SK-N-SH (cell line): ENCODE measurements around the gene INPP5K. TPM values are rescaled to one million over a fixed set of nuclear protein-coding genes. Genes with fewer than 3 reads are reported as not detected.

ENCODE experiments used
- CTCF ChIA-PET: fragments of 300-600, 350-600 bp; formaldehyde crosslinking; extraction: SDS; loops from one replicate; lab custom pipeline; 2021; lab: Yijun Ruan, JAX
- POLR2A ChIA-PET: fragments of 350-600 bp; sonication (Branson Sonifier 250); formaldehyde crosslinking; extraction: SDS; loops from one replicate; lab custom pipeline; 2020; ENCODE audit warnings: antibody characterized with exemption, inconsistent platforms; lab: Yijun Ruan, JAX
- DNase-seq: peaks from one replicate; pipeline ENCODE4 v3.0.0; 2012
- H2AFZ ChIP-seq: fragments of 200-600 bp; sonication (generic); 2 replicates; pipeline ENCODE4 v1.8.1; 2016; ENCODE audit warnings: antibody characterized with exemption, mild to moderate bottlenecking, low read depth
- H3F3A ChIP-seq: fragments of 200-600 bp; sonication (generic); replicated peaks from 2 replicates; pipeline ENCODE3; 2016; ENCODE audit warnings: antibody characterized with exemption, mild to moderate bottlenecking; ENCODE audit not compliant: insufficient read depth
- H3K27ac ChIP-seq, 2 experiments: fragments of 200-500 bp in 1 of 2; fragments of 200-600 bp in 1 of 2; sonication (Bioruptor generic) in 1 of 2; sonication (generic), shearing (Covaris generic) in 1 of 2; 2 replicates each; pipeline versions ENCODE4 v1.5.1 to v1.6.1; 2014 to 2016; ENCODE audit warnings: low read depth in 2 of 2, inconsistent platforms in 1 of 2, low read length in 1 of 2, mild to moderate bottlenecking in 1 of 2, mixed read lengths in 1 of 2
- H3K27me3 ChIP-seq: fragments of 200-600 bp; sonication (generic), shearing (Covaris generic); 2 replicates; pipeline ENCODE4 v1.6.1; 2016; ENCODE audit warnings: mixed run types; ENCODE audit not compliant: insufficient read depth
- H3K36me3 ChIP-seq, 2 experiments: fragments of 200-500 bp in 1 of 2; fragments of 200-600 bp in 1 of 2; sonication (Bioruptor generic) in 1 of 2; sonication (generic) in 1 of 2; replicated peaks in 1 of 2; 2 replicates each; pipeline versions ENCODE3 to v1.5.1; 2014 to 2016; ENCODE audit warnings: low read length in 1 of 2, mild to moderate bottlenecking in 1 of 2; ENCODE audit not compliant: insufficient read depth in 2 of 2, control insufficient read depth in 1 of 2
- H3K4me1 ChIP-seq, 2 experiments: fragments of 200-500 bp in 1 of 2; fragments of 200-600 bp in 1 of 2; sonication (Bioruptor generic) in 1 of 2; sonication (generic), shearing (Covaris generic) in 1 of 2; 2 replicates each; pipeline versions ENCODE4 v1.5.1 to v1.6.1; 2014 to 2016; ENCODE audit warnings: low read depth in 1 of 2, low read length in 1 of 2, mixed run types in 1 of 2; ENCODE audit not compliant: insufficient read depth in 2 of 2, control insufficient read depth in 1 of 2
- H3K4me2 ChIP-seq: fragments of 200-600 bp; sonication (generic), shearing (Covaris generic); 2 replicates; pipeline ENCODE4 v1.6.1; 2017; ENCODE audit warnings: mixed run types
- H3K4me3 ChIP-seq, 2 experiments: fragments of 200-500 bp in 1 of 2; fragments of 200-600 bp in 1 of 2; sonication (Bioruptor generic) in 1 of 2; sonication (generic), shearing (Covaris generic) in 1 of 2; 2 replicates each; pipeline versions ENCODE4 v1.5.1 to v1.8.1; 2014 to 2016; ENCODE audit warnings: low read depth in 2 of 2, inconsistent platforms in 1 of 2, low read length in 1 of 2, mild to moderate bottlenecking in 1 of 2, mixed read lengths in 1 of 2, moderate library complexity in 1 of 2
- H3K79me2 ChIP-seq: fragments of 200-600 bp; sonication (generic); 2 replicates; pipeline ENCODE4 v1.8.1; 2017; ENCODE audit warnings: mild to moderate bottlenecking; ENCODE audit not compliant: insufficient read depth
- H3K9ac ChIP-seq: fragments of 200-600 bp; sonication (generic); 2 replicates; pipeline ENCODE4 v1.6.1; 2017; ENCODE audit warnings: mixed run types
- H3K9me2 ChIP-seq: fragments of 200-600 bp; sonication (generic); 2 replicates; pipeline ENCODE4 v1.6.1; 2017; ENCODE audit warnings: mixed run types
- H3K9me3 ChIP-seq: fragments of 200-600 bp; sonication (generic); 2 replicates; pipeline ENCODE4 v1.6.1; 2017; ENCODE audit warnings: mixed run types, mild to moderate bottlenecking, moderate library complexity
- H4K20me1 ChIP-seq: fragments of 200-600 bp; sonication (generic); 2 replicates; pipeline ENCODE4 v1.6.1; 2017; ENCODE audit warnings: mild to moderate bottlenecking, mixed run types; ENCODE audit not compliant: insufficient read depth
- CTCF ChIP-seq: fragments of 200-600 bp; sonication (generic); IDR thresholded peaks from 2 replicates; pipeline ENCODE4 v1.6.1; 2017; ENCODE audit warnings: antibody characterized with exemption, mild to moderate bottlenecking, moderate library complexity
- ELF1 ChIP-seq: IDR thresholded peaks from 2 replicates; pipeline ENCODE4 v1.4.0; 2012
- FOXJ3 ChIP-seq: sonication (generic); formaldehyde crosslinking; IDR thresholded peaks from 2 replicates; pipeline ENCODE4 v1.5.1; 2020; ENCODE audit warnings: mild to moderate bottlenecking, missing genetic modification reagents
- FOXM1 ChIP-seq: IDR thresholded peaks from 2 replicates; pipeline ENCODE4 v1.4.0; 2012; ENCODE audit warnings: low read depth, mild to moderate bottlenecking
- GATA2 ChIP-seq: sonication (generic); formaldehyde crosslinking; IDR thresholded peaks from 2 replicates; pipeline ENCODE4 v1.5.0; 2020; ENCODE audit warnings: mild to moderate bottlenecking, missing genetic modification reagents
- MEF2A ChIP-seq: IDR thresholded peaks from 2 replicates; pipeline ENCODE4 v1.4.0; 2012; ENCODE audit warnings: low read depth, borderline replicate concordance
- NFIC ChIP-seq: IDR thresholded peaks from 2 replicates; pipeline ENCODE4 v1.4.0; 2012; ENCODE audit warnings: borderline replicate concordance
- PBX3 ChIP-seq: IDR thresholded peaks from 2 replicates; pipeline ENCODE4; 2012
- RAD21 ChIP-seq: IDR thresholded peaks from 2 replicates; pipeline ENCODE4 v1.6.1; 2012; ENCODE audit warnings: mild to moderate bottlenecking, low read length
- RCOR1 ChIP-seq: fragments of 150-350 bp; IDR thresholded peaks from 2 replicates; pipeline ENCODE4 v1.6.1; 2017; ENCODE audit warnings: antibody characterized with exemption, low read length
- TAF1 ChIP-seq: IDR thresholded peaks from 2 replicates; pipeline ENCODE4 v1.6.1; 2012; ENCODE audit warnings: low read depth, mild to moderate bottlenecking, low read length, moderate library complexity, borderline replicate concordance
- TCF12 ChIP-seq: IDR thresholded peaks from 2 replicates; pipeline ENCODE4 v1.4.0; 2012
- TEAD4 ChIP-seq: IDR thresholded peaks from 2 replicates; pipeline ENCODE4 v1.4.0; 2012; ENCODE audit warnings: mild to moderate bottlenecking, borderline replicate concordance; ENCODE audit not compliant: insufficient read depth
- YY1 ChIP-seq: IDR thresholded peaks from 2 replicates; pipeline ENCODE4 v1.4.0; 2012; ENCODE audit warnings: low read depth, mild to moderate bottlenecking
- WGBS: methylation state at CpG from one replicate; pipeline ENCODE4 v1.1.6; 2017; ENCODE audit warnings: low lambda C conversion rate; 5-methylcytosine and 5-hydroxymethylcytosine counted together
- polyA plus RNA-seq, 3 experiments: library from polyadenylated mRNA; depleted of rRNA; stranded (reverse); fragments of >200 nt; gene quantifications; 2 replicates each; pipeline ENCODE4 v1.2.3, GENCODE V29; 2012
- TF ChIP-seq, protein P1 (sequence below): IDR thresholded peaks from 2 replicates; pipeline ENCODE4 v1.4.0; 2012; ENCODE audit warnings: low read depth
- TF ChIP-seq, protein P2 (sequence below): IDR thresholded peaks from 2 replicates; pipeline ENCODE4 v1.6.1; 2012; ENCODE audit warnings: mild to moderate bottlenecking, low read depth, low read length, moderate library complexity
- TF ChIP-seq, protein P3 (sequence below): IDR thresholded peaks from 2 replicates; pipeline ENCODE4 v1.4.0; 2012; ENCODE audit warnings: low read depth, borderline replicate concordance
- TF ChIP-seq, protein P4 (sequence below): fragments of 150-350 bp; IDR thresholded peaks from 2 replicates; pipeline ENCODE4 v1.6.1; 2016; ENCODE audit warnings: mild to moderate bottlenecking, low read depth, low read length
- TF ChIP-seq, protein P5 (sequence below): fragments of 150-350 bp; IDR thresholded peaks from 2 replicates; pipeline ENCODE4 v1.6.1; 2017; ENCODE audit warnings: antibody characterized with exemption, low read length, low read depth, borderline replicate concordance

INPP5K gene
- polyA plus RNA-seq, 1 of the 3 experiments (the other 2 are of a cell fraction): 26.2 TPM

- H2AFZ ChIP-seq: peak overlapping the region; percentile 7; the same call in 1 of the 2 replicates
- TF ChIP-seq NFIC (no peak), PBX3 (peak; percentile 37; the same call in 1 of the 2 replicates), TEAD4 (peak; percentile 97), MEF2A (no peak), ELF1 (0 out of 2 replicates have a peak, but pooled peaks have one; percentile 29), RAD21 (no peak), GATA2 (CRISPR knock-in tag) (no peak), TCF12 (peak; percentile 12; the same call in 1 of the 2 replicates), TAF1 (peak; percentile 32; the same call in 1 of the 2 replicates), CTCF (no peak), FOXJ3 (CRISPR knock-in tag) (no peak), RCOR1 (no peak), YY1 (no peak), FOXM1 (no peak)
- TF ChIP-seq, protein P1, sequence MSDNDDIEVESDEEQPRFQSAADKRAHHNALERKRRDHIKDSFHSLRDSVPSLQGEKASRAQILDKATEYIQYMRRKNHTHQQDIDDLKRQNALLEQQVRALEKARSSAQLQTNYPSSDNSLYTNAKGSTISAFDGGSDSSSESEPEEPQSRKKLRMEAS: 0 out of 2 replicates have a peak, but pooled peaks have one; percentile 23
- TF ChIP-seq, protein P2, sequence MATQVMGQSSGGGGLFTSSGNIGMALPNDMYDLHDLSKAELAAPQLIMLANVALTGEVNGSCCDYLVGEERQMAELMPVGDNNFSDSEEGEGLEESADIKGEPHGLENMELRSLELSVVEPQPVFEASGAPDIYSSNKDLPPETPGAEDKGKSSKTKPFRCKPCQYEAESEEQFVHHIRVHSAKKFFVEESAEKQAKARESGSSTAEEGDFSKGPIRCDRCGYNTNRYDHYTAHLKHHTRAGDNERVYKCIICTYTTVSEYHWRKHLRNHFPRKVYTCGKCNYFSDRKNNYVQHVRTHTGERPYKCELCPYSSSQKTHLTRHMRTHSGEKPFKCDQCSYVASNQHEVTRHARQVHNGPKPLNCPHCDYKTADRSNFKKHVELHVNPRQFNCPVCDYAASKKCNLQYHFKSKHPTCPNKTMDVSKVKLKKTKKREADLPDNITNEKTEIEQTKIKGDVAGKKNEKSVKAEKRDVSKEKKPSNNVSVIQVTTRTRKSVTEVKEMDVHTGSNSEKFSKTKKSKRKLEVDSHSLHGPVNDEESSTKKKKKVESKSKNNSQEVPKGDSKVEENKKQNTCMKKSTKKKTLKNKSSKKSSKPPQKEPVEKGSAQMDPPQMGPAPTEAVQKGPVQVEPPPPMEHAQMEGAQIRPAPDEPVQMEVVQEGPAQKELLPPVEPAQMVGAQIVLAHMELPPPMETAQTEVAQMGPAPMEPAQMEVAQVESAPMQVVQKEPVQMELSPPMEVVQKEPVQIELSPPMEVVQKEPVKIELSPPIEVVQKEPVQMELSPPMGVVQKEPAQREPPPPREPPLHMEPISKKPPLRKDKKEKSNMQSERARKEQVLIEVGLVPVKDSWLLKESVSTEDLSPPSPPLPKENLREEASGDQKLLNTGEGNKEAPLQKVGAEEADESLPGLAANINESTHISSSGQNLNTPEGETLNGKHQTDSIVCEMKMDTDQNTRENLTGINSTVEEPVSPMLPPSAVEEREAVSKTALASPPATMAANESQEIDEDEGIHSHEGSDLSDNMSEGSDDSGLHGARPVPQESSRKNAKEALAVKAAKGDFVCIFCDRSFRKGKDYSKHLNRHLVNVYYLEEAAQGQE: no peak
- TF ChIP-seq, protein P3, sequence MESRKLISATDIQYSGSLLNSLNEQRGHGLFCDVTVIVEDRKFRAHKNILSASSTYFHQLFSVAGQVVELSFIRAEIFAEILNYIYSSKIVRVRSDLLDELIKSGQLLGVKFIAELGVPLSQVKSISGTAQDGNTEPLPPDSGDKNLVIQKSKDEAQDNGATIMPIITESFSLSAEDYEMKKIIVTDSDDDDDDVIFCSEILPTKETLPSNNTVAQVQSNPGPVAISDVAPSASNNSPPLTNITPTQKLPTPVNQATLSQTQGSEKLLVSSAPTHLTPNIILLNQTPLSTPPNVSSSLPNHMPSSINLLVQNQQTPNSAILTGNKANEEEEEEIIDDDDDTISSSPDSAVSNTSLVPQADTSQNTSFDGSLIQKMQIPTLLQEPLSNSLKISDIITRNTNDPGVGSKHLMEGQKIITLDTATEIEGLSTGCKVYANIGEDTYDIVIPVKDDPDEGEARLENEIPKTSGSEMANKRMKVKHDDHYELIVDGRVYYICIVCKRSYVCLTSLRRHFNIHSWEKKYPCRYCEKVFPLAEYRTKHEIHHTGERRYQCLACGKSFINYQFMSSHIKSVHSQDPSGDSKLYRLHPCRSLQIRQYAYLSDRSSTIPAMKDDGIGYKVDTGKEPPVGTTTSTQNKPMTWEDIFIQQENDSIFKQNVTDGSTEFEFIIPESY: 0 out of 2 replicates have a peak, but pooled peaks have one; percentile 19
- TF ChIP-seq, protein P4, sequence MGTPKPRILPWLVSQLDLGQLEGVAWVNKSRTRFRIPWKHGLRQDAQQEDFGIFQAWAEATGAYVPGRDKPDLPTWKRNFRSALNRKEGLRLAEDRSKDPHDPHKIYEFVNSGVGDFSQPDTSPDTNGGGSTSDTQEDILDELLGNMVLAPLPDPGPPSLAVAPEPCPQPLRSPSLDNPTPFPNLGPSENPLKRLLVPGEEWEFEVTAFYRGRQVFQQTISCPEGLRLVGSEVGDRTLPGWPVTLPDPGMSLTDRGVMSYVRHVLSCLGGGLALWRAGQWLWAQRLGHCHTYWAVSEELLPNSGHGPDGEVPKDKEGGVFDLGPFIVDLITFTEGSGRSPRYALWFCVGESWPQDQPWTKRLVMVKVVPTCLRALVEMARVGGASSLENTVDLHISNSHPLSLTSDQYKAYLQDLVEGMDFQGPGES: no peak
- TF ChIP-seq, protein P5, sequence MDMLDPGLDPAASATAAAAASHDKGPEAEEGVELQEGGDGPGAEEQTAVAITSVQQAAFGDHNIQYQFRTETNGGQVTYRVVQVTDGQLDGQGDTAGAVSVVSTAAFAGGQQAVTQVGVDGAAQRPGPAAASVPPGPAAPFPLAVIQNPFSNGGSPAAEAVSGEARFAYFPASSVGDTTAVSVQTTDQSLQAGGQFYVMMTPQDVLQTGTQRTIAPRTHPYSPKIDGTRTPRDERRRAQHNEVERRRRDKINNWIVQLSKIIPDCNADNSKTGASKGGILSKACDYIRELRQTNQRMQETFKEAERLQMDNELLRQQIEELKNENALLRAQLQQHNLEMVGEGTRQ: no peak
Measured at GRCh38 chr17:1487939-1488825, 28.2 kb downstream of the INPP5K start.

More at GRCh38 chr17:1487939-1488825, 28.2 kb downstream of the INPP5K start:
- peak overlapping the region; percentile 44 to 51 for H3K4me3 ChIP-seq
- H4K20me1 ChIP-seq: no peaks in the 10 kb centered on the region
- H3K4me2 ChIP-seq: peak overlapping the region; percentile 93
- H3K9ac ChIP-seq: peak overlapping the region; percentile 36; the same call in 1 of the 2 replicates
- H3K27me3 ChIP-seq: no peaks in the 10 kb centered on the region
- peaks cover 5 to 9% of the 10 kb centered on the region in 2 experiments for H3K36me3 ChIP-seq
- peak; percentile 94 for DNase-seq
- peaks cover 18% of the 10 kb centered on the region for H3F3A ChIP-seq
- H3K9me2 ChIP-seq: no peaks in the 10 kb centered on the region
- H3K79me2 ChIP-seq: peaks cover 68% of the 10 kb centered on the region
- H3K9me3 ChIP-seq: no peaks in the 10 kb centered on the region
- peaks cover 24 to 40% of the 10 kb centered on the region in 2 experiments; a peak in 2 of 4 replicates for H3K4me1 ChIP-seq
- POLR2A ChIA-PET: interaction anchor here (1.0 to 1.5 kb wide), 5 partner anchors 10 to 140 kb away, joined by 3 to 6 read pairs (median 4); partner anchors contain the start of genes CRK, INPP5K, SLC43A2 and YWHAE
- H3K27ac ChIP-seq: peak overlapping the region; percentile 81 to 85
- CTCF ChIA-PET: interaction anchor here (0.6 to 2.9 kb wide), 4 partner anchors 14 to 123 kb away, joined by 3 to 16 read pairs (median 4); partner anchors contain the start of gene INPP5K
- WGBS: 10% methylated on average over 19 of the region's 72 CpGs
